CD4-positive, alpha-beta T cell treated with Interleukin-1 beta for 1 hour (primary cell): ENCODE data around the gene SESN3.
"Not testable (repeated sequence)": the region's sequence is repeated elsewhere in the genome, so short reads cannot be mapped to it uniquely, and the experiment has no call there.

Experiments used
- DNase-seq, 2 donors: peaks; one replicate each; pipeline ENCODE4 v3.0.0-alpha.2; 2020 to 2022

The SESN3 gene

DNA sequence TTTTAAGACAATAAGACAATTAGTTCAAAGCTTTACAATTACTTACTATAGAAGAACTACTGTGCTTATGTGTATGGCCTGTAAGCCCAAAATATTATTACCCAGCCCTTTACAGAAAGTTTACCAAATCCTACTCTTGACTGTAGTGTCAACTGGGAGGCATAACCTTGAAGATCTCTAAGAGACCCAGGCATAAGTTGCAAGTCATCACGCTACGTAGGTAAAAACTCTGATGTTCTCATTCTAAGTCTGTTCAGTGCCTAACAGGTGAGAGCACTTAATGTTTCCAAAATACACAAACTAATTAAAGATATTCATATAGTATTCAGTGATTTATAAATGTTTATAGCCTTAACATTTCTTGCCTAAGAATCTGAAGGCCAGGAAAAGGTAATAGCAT, 12.9 kb downstream of the SESN3 start:
- no peak for DNase-seq

DNA sequence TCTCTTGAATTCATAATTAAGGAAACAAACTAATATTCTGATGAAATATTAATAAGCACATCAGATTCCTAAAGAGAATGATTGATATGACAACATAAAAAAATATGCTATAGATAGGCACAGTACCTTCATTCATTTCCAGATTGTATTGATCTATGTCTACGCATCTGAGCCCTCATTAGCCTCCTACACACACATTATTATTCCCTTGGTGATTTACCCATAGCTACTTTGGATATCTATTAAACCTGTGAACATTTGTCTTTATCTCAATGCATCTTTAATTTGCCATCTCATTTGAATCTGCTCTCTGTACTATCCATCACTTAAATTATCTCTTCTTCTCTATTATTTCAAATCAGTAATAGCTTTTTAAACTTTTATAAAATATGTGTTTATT, 18.4 kb downstream of the SESN3 start:
- no peak for DNase-seq

DNA sequence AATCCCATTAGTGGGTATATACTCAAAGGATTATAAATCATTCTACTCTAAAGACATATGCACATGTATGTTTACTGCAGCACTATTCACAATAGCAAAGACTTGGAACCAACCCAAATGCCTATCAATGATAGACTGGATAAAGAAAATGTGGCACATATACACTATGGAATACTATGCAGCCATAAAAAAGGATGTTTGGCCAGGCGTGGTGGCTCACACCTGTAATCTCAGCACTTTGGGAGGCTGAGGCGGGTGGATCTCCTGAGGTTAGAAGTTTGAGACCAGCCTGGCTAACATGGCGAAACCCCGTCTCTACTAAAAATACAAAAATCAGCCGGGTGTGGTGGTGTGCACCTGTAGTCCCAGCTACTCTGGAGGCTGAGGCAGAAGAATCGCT, 21.5 kb downstream of the SESN3 start:
- DNase-seq: not testable (repeated sequence)

DNA sequence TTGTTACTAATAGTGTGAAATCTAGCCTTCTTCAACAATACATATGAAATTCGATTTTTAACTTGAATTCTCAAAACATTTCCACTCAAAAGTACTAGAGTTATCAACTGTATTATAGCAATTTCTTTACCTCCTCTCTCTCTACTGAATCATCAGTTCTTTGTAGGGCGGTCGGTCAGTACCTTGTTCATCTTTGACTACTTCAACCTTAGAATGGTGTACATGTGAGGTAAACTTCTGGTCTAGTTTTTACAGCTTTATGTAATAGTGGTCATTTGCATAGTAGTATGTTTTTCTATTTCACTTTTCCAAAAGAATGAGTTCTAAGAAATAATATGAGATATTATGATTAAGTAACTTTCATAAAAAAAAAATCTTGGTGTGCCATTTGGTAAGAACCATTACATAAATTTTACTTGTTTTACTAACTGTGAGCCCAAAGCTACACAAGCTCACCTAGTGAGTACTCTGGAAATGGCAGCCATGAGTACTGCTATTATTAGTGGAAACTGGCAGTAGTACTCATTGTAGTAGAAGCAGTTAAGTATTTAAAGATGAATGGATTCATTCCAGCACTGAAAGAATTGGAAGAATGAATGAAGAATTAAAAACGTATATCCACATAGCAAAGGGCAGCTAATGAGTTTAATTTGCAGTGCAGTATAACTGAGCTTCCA, 30.1 kb downstream of the SESN3 start:
- no peak for DNase-seq

DNA sequence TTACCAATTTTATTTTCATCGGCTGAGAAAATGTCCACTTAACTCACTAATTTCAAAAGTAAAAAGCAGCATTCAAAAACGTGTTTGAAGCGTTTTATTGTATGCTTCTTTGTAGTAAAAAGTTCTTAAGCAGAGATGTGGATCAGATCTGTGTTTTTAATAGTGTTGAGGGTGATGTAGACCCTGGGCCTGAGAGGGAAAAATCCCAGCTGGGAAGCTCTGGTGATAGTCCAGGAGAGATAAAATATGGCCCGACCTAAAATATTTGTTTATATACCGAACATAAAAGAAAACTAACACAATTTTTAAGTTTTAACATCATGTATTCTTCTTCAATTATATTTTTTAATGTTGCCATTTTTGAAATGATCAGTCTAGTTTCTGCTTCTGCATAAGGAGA, 35.2 kb downstream of the SESN3 start:
- DNase-seq: no peak

DNA sequence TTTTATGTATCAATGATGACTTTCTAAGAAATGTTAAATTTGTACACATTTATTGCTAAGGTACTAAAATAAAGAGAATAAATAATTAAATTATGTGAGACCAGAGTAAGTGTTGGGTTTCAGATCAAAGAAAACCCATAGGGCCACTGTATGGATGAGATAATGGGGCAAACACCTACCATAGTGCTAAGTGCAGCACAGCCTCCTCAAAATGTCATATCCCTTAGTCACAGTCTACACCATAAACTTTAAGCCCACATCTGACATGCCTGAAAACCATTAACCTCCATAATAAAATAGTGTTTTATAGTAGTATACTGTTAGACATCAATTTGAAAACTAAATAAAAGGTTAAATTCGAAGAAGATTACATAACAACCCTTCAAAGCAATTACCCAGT, 37.5 kb downstream of the SESN3 start:
- DNase-seq: no peak

DNA sequence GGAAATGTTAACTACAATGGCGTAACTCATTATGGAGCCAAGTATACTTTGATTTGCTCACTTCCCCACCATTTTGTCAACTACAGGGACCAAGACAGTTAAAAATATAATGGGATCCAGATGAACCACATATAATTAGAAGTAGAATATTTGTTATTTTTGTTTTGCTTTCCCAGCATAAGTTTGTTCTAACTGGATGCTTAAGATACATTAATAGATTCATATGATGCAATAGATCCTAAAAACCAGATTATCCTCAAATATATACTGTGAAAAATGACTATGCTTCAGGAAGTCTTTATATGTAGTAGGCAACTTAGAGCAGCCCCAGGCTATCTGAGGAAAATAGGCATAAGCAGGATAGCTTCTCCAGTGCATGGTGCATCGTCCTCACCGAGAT, 38.3 kb downstream of the SESN3 start:
- no peak for DNase-seq

DNA sequence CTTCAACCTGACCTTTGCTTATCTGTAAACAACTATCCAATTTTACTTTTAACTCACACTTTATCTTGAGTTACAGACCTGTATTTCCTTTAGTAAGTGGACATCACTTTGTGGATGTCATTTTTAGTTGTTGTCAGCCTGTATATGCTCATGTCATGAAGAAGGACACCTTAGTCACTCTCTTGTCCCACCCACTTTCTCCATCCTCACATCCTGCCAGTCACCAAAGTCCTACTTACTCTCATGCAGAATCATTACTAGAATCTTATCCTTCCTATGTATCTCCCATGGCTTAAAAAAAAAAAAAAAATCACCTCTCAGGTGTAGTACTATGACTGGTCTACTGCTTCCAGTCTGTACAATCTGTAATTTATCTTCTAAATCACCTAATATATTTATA, 43.3 kb downstream of the SESN3 start:
- DNase-seq: no peak

DNA sequence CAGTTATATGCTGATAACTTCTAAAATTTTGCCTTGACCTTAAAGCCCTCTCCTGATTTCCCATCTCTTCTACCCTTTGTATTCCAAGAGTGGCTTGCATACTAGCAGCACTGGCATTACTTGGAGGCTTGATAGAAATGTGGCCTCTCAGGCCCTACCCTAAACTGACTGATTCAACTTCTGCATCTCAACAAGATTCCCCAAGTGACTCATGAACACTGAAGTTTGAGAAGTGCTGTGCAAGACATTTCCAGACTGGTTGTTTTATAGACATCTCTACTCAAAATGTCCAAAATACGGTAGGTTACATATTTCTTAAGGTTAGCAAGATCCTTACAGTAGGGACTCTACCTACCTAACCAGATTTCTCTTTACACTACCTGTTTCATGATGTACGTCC, 48.6 kb downstream of the SESN3 start:
- DNase-seq: no peak

DNA sequence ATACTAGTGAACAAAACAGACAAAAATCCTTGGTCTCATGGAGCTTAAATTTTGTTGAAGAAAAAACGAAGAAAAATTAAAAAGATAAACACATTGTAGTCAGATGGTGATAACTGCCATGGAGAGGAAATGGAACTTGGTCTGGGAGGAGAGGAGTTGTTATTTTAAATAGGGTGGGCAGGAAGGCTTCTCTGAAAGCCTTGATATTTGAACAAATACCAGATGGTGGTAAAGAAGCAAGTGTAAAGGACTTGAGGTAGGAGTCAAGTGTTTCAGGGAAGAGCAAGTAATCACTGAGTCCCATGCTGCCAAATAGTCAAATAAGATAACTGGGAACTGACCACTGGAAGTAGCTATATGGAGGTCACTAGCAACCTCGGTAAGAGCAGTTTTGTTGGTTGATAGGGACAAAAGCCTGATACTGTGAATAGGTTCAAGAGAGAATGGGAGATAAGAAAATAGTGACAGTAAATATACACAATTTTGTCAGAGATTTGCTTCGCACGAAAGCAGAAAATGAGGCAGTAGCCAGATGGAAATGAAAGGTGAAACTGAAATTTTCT, 55.1 kb downstream of the SESN3 start:
- DNase-seq: no peak

DNA sequence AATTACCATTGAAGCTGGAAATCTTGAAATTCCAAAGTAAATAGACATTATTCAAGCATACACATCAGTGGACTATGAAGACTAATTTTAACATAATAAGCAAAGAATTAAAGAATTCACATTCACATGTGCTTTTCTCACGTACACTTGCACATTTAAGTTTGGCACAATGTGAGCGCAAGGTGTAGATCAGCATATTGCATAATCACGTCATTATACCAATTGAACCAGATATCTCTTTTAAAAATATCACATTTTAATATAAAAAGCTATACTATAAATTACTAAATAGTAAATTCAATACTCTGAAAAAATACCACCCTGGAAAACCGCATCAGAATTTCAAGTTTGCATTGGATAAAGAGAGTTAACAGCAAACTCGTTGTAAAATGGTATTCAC, 60.7 kb downstream of the SESN3 start:
- DNase-seq: no peak

DNA sequence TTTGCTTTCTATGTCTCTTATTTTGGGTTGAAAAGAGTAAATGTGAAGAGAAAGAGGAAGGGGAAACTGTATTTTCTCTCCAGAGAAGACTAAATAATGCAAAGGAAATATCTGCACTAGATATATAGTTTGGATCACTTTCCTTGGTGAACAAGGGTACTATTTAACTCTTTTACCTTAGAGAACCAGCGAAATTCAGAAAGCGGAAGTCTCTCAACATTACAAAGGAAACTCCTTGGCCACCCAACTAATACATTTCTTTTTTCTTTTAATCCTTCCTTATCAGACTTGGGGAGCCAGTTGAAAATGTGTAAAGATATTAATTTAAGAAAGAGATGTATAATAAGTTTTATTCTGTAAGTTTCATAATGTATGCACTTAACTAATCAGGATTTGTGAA, 64.2 kb downstream of the SESN3 start:
- no peak for DNase-seq

DNA sequence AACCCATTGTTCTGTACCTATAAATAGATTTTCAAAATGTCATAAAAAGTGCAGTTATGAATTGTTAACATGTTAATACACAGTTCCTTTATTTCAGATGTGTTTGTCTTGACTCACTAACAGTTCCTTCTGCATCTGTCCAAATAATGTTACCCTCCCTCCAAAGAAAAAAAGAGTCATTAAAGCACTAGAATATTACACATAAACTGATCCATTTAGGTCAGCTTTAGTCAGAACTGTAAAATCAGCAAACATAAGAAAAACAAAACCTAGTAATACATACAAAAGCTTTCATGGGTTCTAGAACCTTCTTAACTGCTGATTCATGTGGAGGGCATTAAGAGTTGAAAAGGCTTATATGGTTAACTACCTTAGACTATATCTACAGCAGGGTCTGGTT, 65.4 kb downstream of the SESN3 start:
- DNase-seq: no peak

DNA sequence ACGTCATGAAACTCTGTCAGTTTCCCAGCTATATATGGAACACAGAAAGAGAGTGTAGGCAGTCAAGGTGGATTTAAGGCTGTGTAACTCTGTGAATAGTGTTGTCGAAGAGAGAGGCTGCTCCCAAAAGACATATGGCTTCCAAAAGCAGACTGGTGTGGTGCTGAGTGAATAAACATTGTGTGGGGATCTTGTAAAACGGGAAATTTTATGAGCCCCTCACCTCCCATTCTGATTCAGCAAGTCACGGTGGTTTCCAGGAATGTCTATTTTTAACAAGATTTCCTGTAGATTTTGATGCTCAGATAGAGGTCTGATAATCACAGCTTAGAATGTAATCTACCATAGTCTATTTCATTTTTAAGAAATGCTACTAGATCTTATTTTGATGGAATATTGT, 67.9 kb downstream of the SESN3 start:
- no peak for DNase-seq

DNA sequence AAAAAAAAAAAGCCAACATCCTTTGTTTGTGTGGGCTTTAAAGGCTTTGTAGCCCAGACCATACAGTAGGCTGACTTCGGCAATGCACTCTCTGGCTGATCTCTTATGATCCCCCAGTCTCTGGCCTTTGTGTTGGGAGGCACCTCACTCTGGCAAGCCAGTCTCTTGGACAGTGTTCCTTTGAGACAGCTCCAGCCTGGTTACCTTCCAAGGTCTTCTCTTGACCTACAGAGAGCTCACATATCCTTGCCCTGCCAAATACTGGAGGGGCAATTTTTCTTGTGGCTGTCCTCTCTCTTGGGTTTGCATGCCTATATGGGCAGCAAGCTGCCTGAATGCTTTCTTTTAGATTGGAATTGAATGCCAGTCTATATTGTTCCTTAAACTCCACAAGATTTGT, 69.8 kb downstream of the SESN3 start:
- DNase-seq: no peak

DNA sequence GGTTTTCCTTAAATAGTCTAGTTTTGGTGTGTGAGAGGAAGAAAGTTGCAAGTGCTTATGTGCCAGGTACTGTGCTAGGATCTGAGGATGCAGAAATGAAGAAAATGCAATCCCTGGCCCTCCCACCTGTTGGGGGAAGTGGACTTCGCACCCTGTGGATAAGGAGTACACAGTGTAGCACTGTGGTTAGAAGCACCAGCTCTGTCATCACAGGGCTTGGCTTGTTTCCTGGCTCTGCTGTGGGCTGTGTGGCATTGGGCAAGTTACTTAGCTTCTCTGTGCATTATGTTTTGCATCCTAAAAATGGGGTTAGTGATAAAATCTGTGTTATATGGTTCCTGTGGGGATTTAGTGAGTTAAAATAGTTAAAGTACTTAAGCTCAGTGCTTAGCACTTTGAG, 73.2 kb downstream of the SESN3 start:
- peak in 1 of 2 donors; percentile 12 for DNase-seq

DNA sequence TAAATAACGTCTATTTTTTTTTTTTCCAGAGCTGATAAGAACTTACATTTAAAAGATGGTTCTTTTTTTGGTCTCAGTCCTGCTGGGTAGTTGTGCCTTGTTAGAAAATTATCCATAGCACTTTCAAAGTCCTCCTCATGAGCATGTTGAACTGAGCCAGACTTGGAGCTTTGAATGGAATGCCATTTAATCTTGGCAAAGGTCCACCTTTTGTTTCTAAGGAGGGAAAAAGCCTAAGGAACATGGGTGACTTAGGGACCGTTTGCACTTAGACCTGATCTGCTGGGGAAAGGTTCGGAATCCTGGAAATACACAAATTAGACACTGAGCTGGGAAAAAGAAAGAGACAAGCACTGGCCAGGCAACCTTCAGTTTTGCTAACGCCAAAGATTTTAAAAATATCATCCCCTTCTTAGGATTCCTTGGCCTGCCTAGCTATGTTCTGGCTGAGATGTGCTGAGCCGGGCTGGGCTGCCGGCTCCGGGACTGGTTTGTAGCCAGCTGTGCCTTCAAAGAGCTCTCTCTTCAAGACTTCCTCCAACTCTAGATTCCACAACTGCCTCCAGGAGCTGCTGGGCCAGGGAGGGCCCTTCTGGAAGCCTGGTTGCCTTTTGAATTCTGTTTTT, 74.0 kb downstream of the SESN3 start:
- no peak for DNase-seq

DNA sequence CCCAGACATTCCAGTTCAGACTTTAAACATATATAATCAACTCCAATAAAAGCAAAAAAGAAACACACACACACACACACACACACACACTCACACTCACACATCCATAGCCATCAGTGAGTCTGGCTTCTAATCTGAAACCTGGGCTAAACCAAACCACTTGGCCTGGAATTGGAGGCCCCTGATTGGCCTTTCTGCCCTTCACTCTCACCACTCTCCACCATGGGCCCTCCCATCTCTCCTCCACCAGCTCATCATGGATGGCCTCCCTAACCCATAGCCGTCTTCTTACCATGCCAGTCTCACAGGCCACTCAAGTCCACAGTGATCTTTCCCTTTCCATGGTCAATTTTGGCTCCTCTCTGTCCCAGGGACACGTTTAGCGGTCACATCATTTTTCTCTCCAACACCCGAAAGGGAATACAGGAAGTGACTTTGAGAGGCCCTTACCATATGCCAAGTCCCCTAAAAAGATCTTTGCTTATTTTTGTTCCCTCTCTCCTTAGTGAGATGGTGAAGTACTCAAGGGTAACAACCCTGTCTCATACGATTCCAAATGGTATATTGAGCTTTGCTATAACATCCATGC, 74.8 kb downstream of the SESN3 start:
- DNase-seq: no peak

DNA sequence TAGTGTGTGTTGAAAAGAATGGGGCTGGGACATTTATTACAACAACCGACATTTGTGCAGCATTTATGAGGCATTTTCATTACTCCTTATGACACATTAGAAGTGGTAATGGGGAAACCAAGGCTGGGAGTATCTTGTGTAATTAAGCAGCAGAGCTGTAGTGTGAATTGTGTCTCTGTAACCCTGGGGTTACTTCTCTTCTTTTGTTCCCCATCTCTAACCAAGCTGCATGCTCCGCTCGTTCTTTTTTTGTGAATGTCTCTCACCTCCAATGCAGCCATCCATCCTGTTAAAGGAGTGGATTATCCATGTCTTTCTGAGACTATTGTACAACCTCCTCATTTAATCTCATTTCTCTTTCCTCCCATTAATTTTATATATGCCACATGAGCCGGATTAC, 75.6 kb downstream of the SESN3 start:
- no peak for DNase-seq

DNA sequence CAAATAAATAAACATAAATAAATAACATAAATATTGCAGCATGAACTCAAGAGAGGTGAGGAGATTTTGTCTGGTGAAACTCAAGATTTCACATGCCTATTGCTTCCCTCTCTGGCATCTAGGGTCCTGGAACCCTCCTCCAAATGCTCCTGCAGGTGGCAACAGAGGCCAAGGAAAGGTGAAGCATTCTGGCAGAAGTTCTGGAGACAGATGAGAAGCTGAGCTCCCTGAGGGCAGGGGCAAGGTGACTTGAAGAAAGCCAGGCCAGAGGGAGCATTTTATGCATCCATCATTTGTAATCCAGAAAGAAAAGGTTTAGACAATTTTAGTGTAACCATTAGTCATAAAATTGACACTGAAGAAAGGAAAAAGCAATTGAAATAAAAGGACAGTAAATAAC, 76.5 kb downstream of the SESN3 start:
- peak; percentile 71 to 78 for DNase-seq

DNA sequence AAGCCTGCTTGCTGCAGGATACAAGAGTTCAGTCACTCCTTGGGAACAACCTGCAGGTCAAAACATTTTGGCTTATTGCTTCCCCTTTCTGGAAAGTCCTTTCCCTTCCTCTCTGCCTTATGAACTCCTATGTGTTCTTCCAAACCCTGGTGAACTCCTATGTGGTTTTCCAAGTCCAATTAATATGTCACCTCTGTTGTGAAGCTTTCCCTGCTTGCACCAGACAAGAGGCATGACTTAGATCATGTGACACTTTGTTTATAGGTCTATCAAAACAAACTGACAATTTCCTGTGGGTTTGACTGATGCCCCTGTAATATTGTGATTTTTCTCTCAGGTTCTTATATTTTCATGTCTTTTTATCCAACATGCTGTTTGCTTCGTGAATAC, 77.2 kb downstream of the SESN3 start:
- peak in 1 of 2 donors; percentile 16 for DNase-seq

DNA sequence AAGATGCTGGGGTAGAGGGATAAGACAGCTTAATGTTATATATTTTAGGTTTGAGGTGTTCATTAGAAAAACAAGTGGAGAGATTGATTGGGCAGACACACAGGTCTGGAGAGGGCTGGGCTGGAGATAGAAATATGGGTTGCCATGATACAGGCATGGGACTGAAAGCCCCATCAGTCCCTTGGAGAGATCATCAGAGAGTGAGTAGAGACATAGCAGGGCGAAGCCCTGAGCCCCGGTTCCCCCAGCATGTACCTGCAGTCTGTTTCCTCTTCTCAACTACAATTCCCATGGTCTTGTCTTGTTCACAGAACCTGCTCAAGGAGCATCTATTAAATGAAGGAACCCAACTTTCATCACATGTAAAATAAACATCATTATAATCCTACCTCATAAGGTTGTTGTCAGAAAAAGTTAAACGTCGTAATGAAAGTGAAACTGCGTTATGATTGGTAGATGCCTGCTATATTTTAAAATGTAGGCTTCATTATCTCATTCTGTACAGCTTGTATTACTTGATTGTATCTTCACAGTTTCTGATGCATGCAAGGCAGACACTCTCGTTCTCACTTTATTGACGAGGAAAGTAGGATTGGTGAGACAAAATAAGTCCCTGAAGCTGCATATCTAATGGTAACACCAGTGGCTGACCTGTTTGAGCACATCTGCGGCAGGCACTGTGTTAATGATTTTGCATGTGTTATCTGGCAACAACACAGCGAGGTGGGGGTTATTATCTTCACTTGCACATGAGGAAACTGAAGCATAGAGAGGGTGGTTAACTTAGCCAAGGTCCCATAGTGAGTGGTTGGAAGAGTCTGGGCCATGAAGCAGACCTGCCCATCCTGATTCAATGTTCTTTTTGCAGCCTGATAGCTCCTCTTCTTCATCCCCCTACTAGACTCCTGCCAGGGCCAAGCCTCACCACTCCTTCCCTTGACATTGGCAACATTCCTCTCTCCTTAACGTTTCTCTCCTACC, 77.8 kb downstream of the SESN3 start:
- peak; percentile 7 to 32 for DNase-seq
